ENCODE results near the gene SGK2.

SGK2 gene

DNA sequence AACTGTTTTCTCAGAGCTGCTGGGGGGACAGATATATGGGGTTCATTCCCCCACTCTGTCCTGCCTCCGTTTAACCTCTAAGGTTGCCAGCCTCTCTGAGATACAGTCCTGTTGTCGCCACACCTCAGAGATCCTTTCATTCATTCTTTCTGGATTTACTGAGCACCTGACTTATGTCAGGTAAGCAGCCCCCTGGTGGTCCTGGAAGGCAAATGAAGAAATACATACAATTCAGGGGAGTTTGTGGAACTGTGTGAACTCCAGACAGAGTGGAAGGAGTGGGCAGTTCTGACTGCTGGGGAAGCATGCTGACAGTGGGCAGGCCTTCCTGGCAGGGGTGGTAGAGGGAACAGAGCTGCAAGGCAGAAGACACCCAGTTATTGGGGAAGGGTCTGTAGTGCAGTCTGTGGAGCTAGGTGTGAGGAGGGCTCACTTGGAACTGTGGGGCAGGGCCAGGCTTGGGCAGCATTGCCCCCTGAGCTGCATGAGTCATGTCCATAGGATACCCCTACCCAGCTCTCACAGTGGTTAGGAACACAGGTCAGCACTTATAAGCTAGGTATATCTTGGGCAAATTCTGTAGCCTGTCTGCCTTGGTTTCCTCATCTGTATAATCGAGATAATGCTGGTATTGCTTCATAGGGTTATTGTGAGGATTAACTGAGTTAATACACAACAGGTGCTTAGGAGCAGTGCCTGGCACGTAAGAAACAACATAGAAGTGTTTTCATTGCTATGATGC lies 12.8 kb upstream of the SGK2 start:
- no peak overlapping the region for H3K4me3 ChIP-seq (ENCODE audit: low read length)
- no peak for DNase-seq (ENCODE audit: low read depth)
- TF ChIP-seq CTCF (IDR thresholded peaks at IDR 0.05; ENCODE audit: insufficient read depth, low read depth, low read length, missing control alignments) = no peak

DNA sequence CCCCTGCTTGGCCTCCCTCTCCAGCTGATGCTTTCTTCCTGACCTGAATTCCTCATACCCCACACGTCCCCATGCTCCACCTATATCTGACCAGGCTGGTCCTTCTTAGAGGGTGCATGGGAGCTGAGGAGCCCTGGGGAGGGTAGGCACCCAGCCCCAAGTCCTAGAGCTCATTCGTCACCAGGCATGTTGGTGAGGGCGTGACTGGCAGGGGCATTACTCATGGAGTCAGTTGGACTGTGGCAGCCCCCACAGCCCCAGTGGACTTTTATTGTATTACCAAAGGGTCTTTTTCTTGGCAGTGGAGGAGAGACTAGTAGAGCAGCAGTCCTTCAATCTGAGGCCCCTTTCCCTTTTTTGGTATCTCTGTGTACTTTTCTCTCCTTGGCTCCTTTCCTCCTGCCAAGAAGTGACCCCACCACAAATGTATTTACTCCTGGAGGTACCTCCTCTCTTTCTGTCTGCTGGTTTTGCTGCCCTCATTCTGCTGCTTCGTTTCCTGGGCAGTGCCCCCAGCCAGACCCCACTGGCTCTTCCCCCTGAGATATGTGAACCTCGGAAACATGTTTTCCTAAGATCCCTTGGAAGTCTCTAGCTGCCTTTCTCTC lies 10.4 kb upstream of the SGK2 start:
- H3K4me3 ChIP-seq (ENCODE audit: low read length) = no peak overlapping the region
- no peak for DNase-seq (ENCODE audit: low read depth)
- TF ChIP-seq CTCF (IDR thresholded peaks at IDR 0.05; ENCODE audit: insufficient read depth, low read depth, low read length, missing control alignments) = no peak

GRCh38 chr20:43549416-43550065 lies 9.3 kb upstream of the SGK2 start:
- no peak for DNase-seq (ENCODE audit: low read depth)
- TF ChIP-seq CTCF (IDR thresholded peaks at IDR 0.05; ENCODE audit: insufficient read depth, low read depth, low read length, missing control alignments) = no peak
- no peak overlapping the region for H3K4me3 ChIP-seq (ENCODE audit: low read length)

- no peak for DNase-seq (ENCODE audit: low read depth)
- H3K4me3 ChIP-seq (ENCODE audit: low read length) = no peak overlapping the region
- TF ChIP-seq CTCF (IDR thresholded peaks at IDR 0.05; ENCODE audit: insufficient read depth, low read depth, low read length, missing control alignments) = no peak
Measured at GRCh38 chr20:43550456-43550855, 8.4 kb upstream of the SGK2 start.

DNA sequence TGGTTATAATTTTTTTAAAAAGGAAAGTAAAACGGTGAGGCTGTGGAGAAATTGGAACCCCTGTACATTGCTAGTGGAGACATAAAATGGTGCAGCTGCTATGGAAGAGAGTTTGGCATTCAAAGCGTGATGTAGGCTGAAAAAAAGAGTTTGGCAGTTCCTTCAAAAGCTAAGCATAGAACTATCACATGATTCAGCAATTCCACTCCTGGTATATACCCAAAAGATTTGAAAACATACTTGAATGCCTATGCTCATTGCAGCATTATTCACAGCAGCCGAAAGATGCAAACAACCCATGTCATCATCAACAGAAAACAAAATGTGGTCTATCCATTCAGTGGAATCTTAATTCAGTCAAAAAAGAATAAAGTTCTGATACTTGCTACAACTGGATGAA lies 4.5 kb upstream of the SGK2 start:
- no peak for DNase-seq (ENCODE audit: low read depth)
- no peak for TF ChIP-seq CTCF (IDR thresholded peaks at IDR 0.05; ENCODE audit: insufficient read depth, low read depth, low read length, missing control alignments)
- H3K4me3 ChIP-seq (ENCODE audit: low read length) = no peak overlapping the region

- no peak overlapping the region for H3K4me3 ChIP-seq (ENCODE audit: low read length)
- DNase-seq (ENCODE audit: low read depth) = no peak
Measured at GRCh38 chr20:43559147-43559987, 540 bp downstream of the SGK2 start.

More at GRCh38 chr20:43559147-43559987, 540 bp downstream of the SGK2 start:
- TF ChIP-seq CTCF (IDR thresholded peaks at IDR 0.05; ENCODE audit: insufficient read depth, low read depth, low read length, missing control alignments) = no peak
